SK-N-SH (cell line): Measurements from ENCODE around the gene LTB4R2. TPM values are rescaled to one million over a fixed set of nuclear protein-coding genes. Genes with fewer than 3 reads are reported as not detected.

Experiments
- CTCF ChIA-PET: fragments of 300-600, 350-600 bp; formaldehyde crosslinking; extraction: SDS; loops from one replicate; lab custom pipeline; 2021; lab: Yijun Ruan, JAX
- POLR2A ChIA-PET: fragments of 350-600 bp; sonication (Branson Sonifier 250); formaldehyde crosslinking; extraction: SDS; loops from one replicate; lab custom pipeline; 2020; ENCODE audit warnings: antibody characterized with exemption, inconsistent platforms; lab: Yijun Ruan, JAX
- DNase-seq: peaks from one replicate; pipeline ENCODE4 v3.0.0; 2012
- H2AFZ ChIP-seq: fragments of 200-600 bp; sonication (generic); 2 replicates; pipeline ENCODE4 v1.8.1; 2016; ENCODE audit warnings: antibody characterized with exemption, mild to moderate bottlenecking, low read depth
- H3F3A ChIP-seq: fragments of 200-600 bp; sonication (generic); replicated peaks from 2 replicates; pipeline ENCODE3; 2016; ENCODE audit warnings: antibody characterized with exemption, mild to moderate bottlenecking; ENCODE audit not compliant: insufficient read depth
- H3K27ac ChIP-seq, 2 experiments: fragments of 200-500 bp in 1 of 2; fragments of 200-600 bp in 1 of 2; sonication (Bioruptor generic) in 1 of 2; sonication (generic), shearing (Covaris generic) in 1 of 2; 2 replicates each; pipeline versions ENCODE4 v1.5.1 to v1.6.1; 2014 to 2016; ENCODE audit warnings: low read depth in 2 of 2, inconsistent platforms in 1 of 2, low read length in 1 of 2, mild to moderate bottlenecking in 1 of 2, mixed read lengths in 1 of 2
- H3K27me3 ChIP-seq: fragments of 200-600 bp; sonication (generic), shearing (Covaris generic); 2 replicates; pipeline ENCODE4 v1.6.1; 2016; ENCODE audit warnings: mixed run types; ENCODE audit not compliant: insufficient read depth
- H3K36me3 ChIP-seq, 2 experiments: fragments of 200-500 bp in 1 of 2; fragments of 200-600 bp in 1 of 2; sonication (Bioruptor generic) in 1 of 2; sonication (generic) in 1 of 2; replicated peaks in 1 of 2; 2 replicates each; pipeline versions ENCODE3 to v1.5.1; 2014 to 2016; ENCODE audit warnings: low read length in 1 of 2, mild to moderate bottlenecking in 1 of 2; ENCODE audit not compliant: insufficient read depth in 2 of 2, control insufficient read depth in 1 of 2
- H3K4me1 ChIP-seq, 2 experiments: fragments of 200-500 bp in 1 of 2; fragments of 200-600 bp in 1 of 2; sonication (Bioruptor generic) in 1 of 2; sonication (generic), shearing (Covaris generic) in 1 of 2; 2 replicates each; pipeline versions ENCODE4 v1.5.1 to v1.6.1; 2014 to 2016; ENCODE audit warnings: low read depth in 1 of 2, low read length in 1 of 2, mixed run types in 1 of 2; ENCODE audit not compliant: insufficient read depth in 2 of 2, control insufficient read depth in 1 of 2
- H3K4me2 ChIP-seq: fragments of 200-600 bp; sonication (generic), shearing (Covaris generic); 2 replicates; pipeline ENCODE4 v1.6.1; 2017; ENCODE audit warnings: mixed run types
- H3K4me3 ChIP-seq, 2 experiments: fragments of 200-500 bp in 1 of 2; fragments of 200-600 bp in 1 of 2; sonication (Bioruptor generic) in 1 of 2; sonication (generic), shearing (Covaris generic) in 1 of 2; 2 replicates each; pipeline versions ENCODE4 v1.5.1 to v1.8.1; 2014 to 2016; ENCODE audit warnings: low read depth in 2 of 2, inconsistent platforms in 1 of 2, low read length in 1 of 2, mild to moderate bottlenecking in 1 of 2, mixed read lengths in 1 of 2, moderate library complexity in 1 of 2
- H3K79me2 ChIP-seq: fragments of 200-600 bp; sonication (generic); 2 replicates; pipeline ENCODE4 v1.8.1; 2017; ENCODE audit warnings: mild to moderate bottlenecking; ENCODE audit not compliant: insufficient read depth
- H3K9ac ChIP-seq: fragments of 200-600 bp; sonication (generic); 2 replicates; pipeline ENCODE4 v1.6.1; 2017; ENCODE audit warnings: mixed run types
- H3K9me2 ChIP-seq: fragments of 200-600 bp; sonication (generic); 2 replicates; pipeline ENCODE4 v1.6.1; 2017; ENCODE audit warnings: mixed run types
- H3K9me3 ChIP-seq: fragments of 200-600 bp; sonication (generic); 2 replicates; pipeline ENCODE4 v1.6.1; 2017; ENCODE audit warnings: mixed run types, mild to moderate bottlenecking, moderate library complexity
- H4K20me1 ChIP-seq: fragments of 200-600 bp; sonication (generic); 2 replicates; pipeline ENCODE4 v1.6.1; 2017; ENCODE audit warnings: mild to moderate bottlenecking, mixed run types; ENCODE audit not compliant: insufficient read depth
- CHD2 ChIP-seq: fragments of 150-350 bp; IDR thresholded peaks from 2 replicates; pipeline ENCODE4 v1.6.1; 2018; ENCODE audit warnings: low read length; ENCODE audit not compliant: partially characterized antibody
- CTCF ChIP-seq: fragments of 200-600 bp; sonication (generic); IDR thresholded peaks from 2 replicates; pipeline ENCODE4 v1.6.1; 2017; ENCODE audit warnings: antibody characterized with exemption, mild to moderate bottlenecking, moderate library complexity
- EP300 ChIP-seq, 2 experiments: IDR thresholded peaks; 2 replicates each; pipeline versions ENCODE4 v1.4.0 to v1.6.1; 2012; ENCODE audit warnings: borderline replicate concordance in 1 of 2, low read depth in 1 of 2, low read length in 1 of 2
- GABPA ChIP-seq: IDR thresholded peaks from 2 replicates; pipeline ENCODE4 v1.4.0; 2012; ENCODE audit warnings: low read depth, mild to moderate bottlenecking
- GATA2 ChIP-seq: sonication (generic); formaldehyde crosslinking; IDR thresholded peaks from 2 replicates; pipeline ENCODE4 v1.5.0; 2020; ENCODE audit warnings: mild to moderate bottlenecking, missing genetic modification reagents
- TAF1 ChIP-seq: IDR thresholded peaks from 2 replicates; pipeline ENCODE4 v1.6.1; 2012; ENCODE audit warnings: low read depth, mild to moderate bottlenecking, low read length, moderate library complexity, borderline replicate concordance
- YY1 ChIP-seq: IDR thresholded peaks from 2 replicates; pipeline ENCODE4 v1.4.0; 2012; ENCODE audit warnings: low read depth, mild to moderate bottlenecking
- ZBTB33 ChIP-seq: IDR thresholded peaks from 2 replicates; pipeline ENCODE4 v1.4.0; 2012; ENCODE audit warnings: low read depth, borderline replicate concordance
- WGBS: methylation state at CpG from one replicate; pipeline ENCODE4 v1.1.6; 2017; ENCODE audit warnings: low lambda C conversion rate; 5-methylcytosine and 5-hydroxymethylcytosine counted together
- polyA plus RNA-seq, 3 experiments: library from polyadenylated mRNA; depleted of rRNA; stranded (reverse); fragments of >200 nt; gene quantifications; 2 replicates each; pipeline ENCODE4 v1.2.3, GENCODE V29; 2012
- TF ChIP-seq, protein P1 (sequence below): IDR thresholded peaks from 2 replicates; pipeline ENCODE4 v1.6.1; 2012; ENCODE audit warnings: mild to moderate bottlenecking, low read depth, low read length, moderate library complexity
- TF ChIP-seq, protein P2 (sequence below): fragments of 150-350 bp; IDR thresholded peaks from 2 replicates; pipeline ENCODE4 v1.6.1; 2017; ENCODE audit warnings: antibody characterized with exemption, low read length, low read depth, borderline replicate concordance

The LTB4R2 gene
- polyA plus RNA-seq, 1 of the 3 experiments (the other 2 are of a cell fraction): 8.2 TPM

DNA sequence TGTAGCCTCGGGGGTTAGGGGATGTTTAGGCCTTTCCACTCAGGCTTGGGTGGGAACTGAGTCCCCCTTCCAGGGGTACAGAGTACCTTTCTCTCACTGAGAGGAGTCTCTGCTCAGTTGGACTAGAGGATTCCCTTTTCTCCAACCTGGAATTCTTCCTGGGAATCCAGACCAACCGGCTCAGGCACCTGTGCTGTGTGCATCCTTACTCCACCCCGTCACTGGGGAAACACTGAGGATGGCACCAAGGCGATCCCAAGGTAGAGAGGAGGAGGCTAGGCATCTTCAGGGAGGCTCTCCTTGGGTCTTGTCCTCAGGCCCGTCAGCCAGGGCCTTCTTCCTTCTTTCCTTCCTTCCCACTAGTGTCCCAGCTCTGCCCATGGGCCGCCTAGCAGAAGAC is 46.1 kb upstream of the LTB4R2 start:
- Histone ChIP-seq H4K20me1 (no peaks in the 10 kb centered on the region), H3K27me3 (no peaks in the 10 kb centered on the region), H3K9ac (no peak overlapping the region), H3K9me3 (no peaks in the 10 kb centered on the region), H3K4me3 (no peak overlapping the region), H3K4me2 (no peak overlapping the region), H2AFZ (no peak overlapping the region), H3K9me2 (no peaks in the 10 kb centered on the region), H3K36me3 (peaks cover 0 to 25% of the 10 kb centered on the region in 2 experiments)
- WGBS: 66% methylated on average over 6 of the region's 6 CpGs
- POLR2A ChIA-PET: no interaction called here
- no peak for DNase-seq
- CTCF ChIA-PET: interaction anchor here (0.6 to 3.7 kb wide), 4 partner anchors 16 to 74 kb away, joined by 3 to 20 read pairs (median 6); partner anchors contain the start of gene TINF2
- TF ChIP-seq CTCF: no peak
- TF ChIP-seq, protein P1, sequence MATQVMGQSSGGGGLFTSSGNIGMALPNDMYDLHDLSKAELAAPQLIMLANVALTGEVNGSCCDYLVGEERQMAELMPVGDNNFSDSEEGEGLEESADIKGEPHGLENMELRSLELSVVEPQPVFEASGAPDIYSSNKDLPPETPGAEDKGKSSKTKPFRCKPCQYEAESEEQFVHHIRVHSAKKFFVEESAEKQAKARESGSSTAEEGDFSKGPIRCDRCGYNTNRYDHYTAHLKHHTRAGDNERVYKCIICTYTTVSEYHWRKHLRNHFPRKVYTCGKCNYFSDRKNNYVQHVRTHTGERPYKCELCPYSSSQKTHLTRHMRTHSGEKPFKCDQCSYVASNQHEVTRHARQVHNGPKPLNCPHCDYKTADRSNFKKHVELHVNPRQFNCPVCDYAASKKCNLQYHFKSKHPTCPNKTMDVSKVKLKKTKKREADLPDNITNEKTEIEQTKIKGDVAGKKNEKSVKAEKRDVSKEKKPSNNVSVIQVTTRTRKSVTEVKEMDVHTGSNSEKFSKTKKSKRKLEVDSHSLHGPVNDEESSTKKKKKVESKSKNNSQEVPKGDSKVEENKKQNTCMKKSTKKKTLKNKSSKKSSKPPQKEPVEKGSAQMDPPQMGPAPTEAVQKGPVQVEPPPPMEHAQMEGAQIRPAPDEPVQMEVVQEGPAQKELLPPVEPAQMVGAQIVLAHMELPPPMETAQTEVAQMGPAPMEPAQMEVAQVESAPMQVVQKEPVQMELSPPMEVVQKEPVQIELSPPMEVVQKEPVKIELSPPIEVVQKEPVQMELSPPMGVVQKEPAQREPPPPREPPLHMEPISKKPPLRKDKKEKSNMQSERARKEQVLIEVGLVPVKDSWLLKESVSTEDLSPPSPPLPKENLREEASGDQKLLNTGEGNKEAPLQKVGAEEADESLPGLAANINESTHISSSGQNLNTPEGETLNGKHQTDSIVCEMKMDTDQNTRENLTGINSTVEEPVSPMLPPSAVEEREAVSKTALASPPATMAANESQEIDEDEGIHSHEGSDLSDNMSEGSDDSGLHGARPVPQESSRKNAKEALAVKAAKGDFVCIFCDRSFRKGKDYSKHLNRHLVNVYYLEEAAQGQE: no peak
- no peak for TF ChIP-seq EP300 (IDR thresholded peaks at IDR 0.05; ENCODE audit: borderline replicate concordance in 1 of 2, low read depth in 1 of 2, low read length in 1 of 2)
- TF ChIP-seq YY1: no peak
- TF ChIP-seq, protein P2, sequence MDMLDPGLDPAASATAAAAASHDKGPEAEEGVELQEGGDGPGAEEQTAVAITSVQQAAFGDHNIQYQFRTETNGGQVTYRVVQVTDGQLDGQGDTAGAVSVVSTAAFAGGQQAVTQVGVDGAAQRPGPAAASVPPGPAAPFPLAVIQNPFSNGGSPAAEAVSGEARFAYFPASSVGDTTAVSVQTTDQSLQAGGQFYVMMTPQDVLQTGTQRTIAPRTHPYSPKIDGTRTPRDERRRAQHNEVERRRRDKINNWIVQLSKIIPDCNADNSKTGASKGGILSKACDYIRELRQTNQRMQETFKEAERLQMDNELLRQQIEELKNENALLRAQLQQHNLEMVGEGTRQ: no peak
- no peak for TF ChIP-seq CHD2
- TF ChIP-seq TAF1: no peak
- no peak for TF ChIP-seq GABPA
- TF ChIP-seq ZBTB33: no peak
- TF ChIP-seq GATA2: no peak
- TF ChIP-seq, all 33 proteins: peak for 0
- Histone ChIP-seq H3K79me2 (no peaks in the 10 kb centered on the region), H3F3A (no peaks in the 10 kb centered on the region), H3K27ac (no peak overlapping the region), H3K4me1 (peaks cover 0 to 2% of the 10 kb centered on the region in 2 experiments; a peak in 1 of 4 replicates)
